ENCODE results near the gene PRPSAP2.

DNA sequence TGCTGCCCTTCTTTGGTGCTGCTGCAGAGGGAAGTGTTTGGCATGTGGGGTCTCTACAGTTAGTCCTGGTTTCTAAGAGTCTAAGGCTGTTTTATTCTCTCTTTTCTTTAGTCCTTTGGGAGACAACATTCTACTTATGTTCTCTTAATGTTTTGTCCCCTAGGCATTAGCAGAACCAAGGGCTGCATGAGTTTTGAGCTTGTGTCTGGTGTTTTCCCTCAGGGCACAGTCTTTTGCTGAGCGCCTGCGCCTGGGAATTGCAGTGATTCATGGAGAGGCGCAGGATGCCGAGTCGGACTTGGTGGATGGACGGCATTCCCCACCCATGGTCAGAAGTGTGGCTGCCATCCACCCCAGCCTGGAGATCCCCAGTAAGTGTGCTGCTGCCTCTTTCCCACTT, 53.0 kb downstream of the PRPSAP2 start:
- TF ChIP-seq, protein P1, sequence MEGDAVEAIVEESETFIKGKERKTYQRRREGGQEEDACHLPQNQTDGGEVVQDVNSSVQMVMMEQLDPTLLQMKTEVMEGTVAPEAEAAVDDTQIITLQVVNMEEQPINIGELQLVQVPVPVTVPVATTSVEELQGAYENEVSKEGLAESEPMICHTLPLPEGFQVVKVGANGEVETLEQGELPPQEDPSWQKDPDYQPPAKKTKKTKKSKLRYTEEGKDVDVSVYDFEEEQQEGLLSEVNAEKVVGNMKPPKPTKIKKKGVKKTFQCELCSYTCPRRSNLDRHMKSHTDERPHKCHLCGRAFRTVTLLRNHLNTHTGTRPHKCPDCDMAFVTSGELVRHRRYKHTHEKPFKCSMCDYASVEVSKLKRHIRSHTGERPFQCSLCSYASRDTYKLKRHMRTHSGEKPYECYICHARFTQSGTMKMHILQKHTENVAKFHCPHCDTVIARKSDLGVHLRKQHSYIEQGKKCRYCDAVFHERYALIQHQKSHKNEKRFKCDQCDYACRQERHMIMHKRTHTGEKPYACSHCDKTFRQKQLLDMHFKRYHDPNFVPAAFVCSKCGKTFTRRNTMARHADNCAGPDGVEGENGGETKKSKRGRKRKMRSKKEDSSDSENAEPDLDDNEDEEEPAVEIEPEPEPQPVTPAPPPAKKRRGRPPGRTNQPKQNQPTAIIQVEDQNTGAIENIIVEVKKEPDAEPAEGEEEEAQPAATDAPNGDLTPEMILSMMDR (IDR thresholded peaks at IDR 0.05), result no peak
- TF ChIP-seq POLR2A (IDR thresholded peaks at IDR 0.05), result no peak
- no peak for TF ChIP-seq POLR2AphosphoS5 (IDR thresholded peaks at IDR 0.05)
- TF ChIP-seq EP300 (IDR thresholded peaks at IDR 0.05), result no peak

Measured in gastroesophageal sphincter (tissue), 3 donors.